ENCODE data around the gene MITF. TPM values are rescaled to one million over a fixed set of nuclear protein-coding genes. Genes with fewer than 3 reads are reported as not detected.

The MITF gene
- total RNA-seq, 4 donors from 2014 or later = 12.2 to 20.9 (median 17.1) TPM

GRCh38 chr3:69925506-69925905 lies 186.2 kb downstream of the MITF start:
- Histone ChIP-seq H3K4me3 (no peak overlapping the region), H3K27ac (no peak overlapping the region), H3K4me1 (no peaks in the 10 kb centered on the region), H3K27me3 (no peaks in the 10 kb centered on the region), H3K36me3 (no peaks in the 10 kb centered on the region), H3K9me3 (no peaks in the 10 kb centered on the region)
- no peak for DNase-seq
- intact Hi-C loops (cut with DNase I; ENCODE audit: low total_unique reads) (no loop called here), in situ Hi-C loops (cut with MboI; ENCODE audit: low pct_ligation_motif_present in 1 of 4, low pct_unique_long_range_greater_than_20kb in 1 of 4, low sequenced_read_pairs in 3 of 4) (loop anchor here in 3 of 4 donors (25.0 kb wide), 3 partner anchors 238 to 788 kb away; no protein-coding TSS in a partner anchor)
- TF ChIP-seq POLR2A (IDR thresholded peaks at IDR 0.05) = no peak
- TF ChIP-seq POLR2AphosphoS5 (IDR thresholded peaks at IDR 0.05) = no peak
- no peak for TF ChIP-seq CTCF (IDR thresholded peaks at IDR 0.05)
- TF ChIP-seq EP300 (IDR thresholded peaks at IDR 0.05; ENCODE audit: low read depth) = no peak

- no peak for DNase-seq
- Histone ChIP-seq H3K27ac (no peak overlapping the region), H3K9me3 (no peaks in the 10 kb centered on the region), H3K27me3 (no peaks in the 10 kb centered on the region), H3K4me3 (no peak overlapping the region), H3K4me1 (no peaks in the 10 kb centered on the region), H3K36me3 (no peaks in the 10 kb centered on the region)
- WGBS, 2 donors (ENCODE audit: low coverage in 1 of 2) = 59 to 74% methylated on average over 8 of the region's 8 CpGs
- TF ChIP-seq EP300 (IDR thresholded peaks at IDR 0.05; ENCODE audit: low read depth) (no peak), CTCF (IDR thresholded peaks at IDR 0.05) (no peak), POLR2A (IDR thresholded peaks at IDR 0.05) (no peak), POLR2AphosphoS5 (IDR thresholded peaks at IDR 0.05) (no peak)
- intact Hi-C loops (cut with DNase I; ENCODE audit: low total_unique reads) (no loop called here), in situ Hi-C loops (cut with MboI; ENCODE audit: low pct_ligation_motif_present in 1 of 4, low pct_unique_long_range_greater_than_20kb in 1 of 4, low sequenced_read_pairs in 3 of 4) (loop anchor here in 3 of 4 donors (25.0 kb wide), 3 partner anchors 239 to 789 kb away; no protein-coding TSS in a partner anchor)
Observed at GRCh38 chr3:69926385-69926784, 187.1 kb downstream of the MITF start.

GRCh38 chr3:69927571-69927970 lies 188.3 kb downstream of the MITF start:
- intact Hi-C loops (cut with DNase I; ENCODE audit: low total_unique reads) = no loop called here
- Histone ChIP-seq H3K9me3 (no peaks in the 10 kb centered on the region), H3K36me3 (no peaks in the 10 kb centered on the region), H3K27ac (no peak overlapping the region), H3K27me3 (no peaks in the 10 kb centered on the region), H3K4me1 (no peaks in the 10 kb centered on the region), H3K4me3 (no peak overlapping the region)
- no peak for DNase-seq
- in situ Hi-C loops (cut with MboI; ENCODE audit: low pct_ligation_motif_present in 1 of 4, low pct_unique_long_range_greater_than_20kb in 1 of 4, low sequenced_read_pairs in 3 of 4) = loop anchor here in 3 of 4 donors (25.0 kb wide), 3 partner anchors 240 to 790 kb away; no protein-coding TSS in a partner anchor
- TF ChIP-seq POLR2A (IDR thresholded peaks at IDR 0.05) (no peak), POLR2AphosphoS5 (IDR thresholded peaks at IDR 0.05) (no peak), CTCF (IDR thresholded peaks at IDR 0.05) (no peak), EP300 (IDR thresholded peaks at IDR 0.05; ENCODE audit: low read depth) (no peak)

- no peaks in the 10 kb centered on the region for H3K27me3 ChIP-seq
- no peak for TF ChIP-seq CTCF (IDR thresholded peaks at IDR 0.05)
- intact Hi-C loops (cut with DNase I; ENCODE audit: low total_unique reads) (no loop called here), in situ Hi-C loops (cut with MboI; ENCODE audit: low pct_ligation_motif_present in 1 of 4, low pct_unique_long_range_greater_than_20kb in 1 of 4, low sequenced_read_pairs in 3 of 4) (loop anchor here in 3 of 4 donors (25.0 kb wide), 3 partner anchors 242 to 792 kb away; no protein-coding TSS in a partner anchor)
- H3K4me3 ChIP-seq = no peak overlapping the region
- H3K27ac ChIP-seq = no peak overlapping the region
- H3K4me1 ChIP-seq = no peaks in the 10 kb centered on the region
- H3K9me3 ChIP-seq = no peaks in the 10 kb centered on the region
- DNase-seq = no peak
- H3K36me3 ChIP-seq = no peaks in the 10 kb centered on the region
- 71 to 100% methylated on average over 4 of the region's 4 CpGs for WGBS, 2 donors (ENCODE audit: low coverage in 1 of 2)
Observed at GRCh38 chr3:69929019-69929418, 189.8 kb downstream of the MITF start.
